Right renal pelvis (tissue), 4 donors: ENCODE measurements around the gene GPRIN1. TPM values are rescaled to one million over a fixed set of nuclear protein-coding genes. Genes with fewer than 3 reads are reported as not detected.

Experiments used
- polyA plus RNA-seq, 4 donors: library from polyadenylated mRNA; unstranded; fragments of 120-200 nt; gene quantifications; one replicate each; pipeline ENCODE4 v1.2.1, GENCODE V29; 2013; ENCODE audit not compliant: insufficient read length in 4 of 4

Gene GPRIN1
- polyA plus RNA-seq, 4 donors = 1.3 to 2.1 (median 1.8) TPM

Other genes with a start within 250 kb of the GPRIN1 start
- 100 to 1,000 TPM; 151 to 159 (median 153) TPM for gene KIAA1191, start 248.4 kb downstream of the GPRIN1 start, polyA plus RNA-seq
- 10 to 100 TPM; 11.1 to 13.1 (median 12.3) TPM for gene ARL10, start 244.7 kb downstream of the GPRIN1 start, polyA plus RNA-seq
- gene NOP16, start 221.6 kb downstream of the GPRIN1 start, polyA plus RNA-seq = 10 to 100 TPM; 23.5 to 28.9 (median 28.3) TPM
- 100 to 1,000 TPM; 106 to 132 (median 111) TPM for gene HIGD2A, start 221.4 kb downstream of the GPRIN1 start, polyA plus RNA-seq
- gene CLTB, start 193.6 kb downstream of the GPRIN1 start, polyA plus RNA-seq = 10 to 100 TPM; 47.9 to 62.0 (median 52.4) TPM
- 10 to 100 TPM; 42.8 to 51.6 (median 50.5) TPM for gene FAF2, start 161.8 kb downstream of the GPRIN1 start, polyA plus RNA-seq
- 10 to 100 TPM; 45.5 to 63.2 (median 51.8) TPM for gene RNF44, start 72.8 kb downstream of the GPRIN1 start, polyA plus RNA-seq
- gene CDHR2, start 60.8 kb downstream of the GPRIN1 start, polyA plus RNA-seq = 10 to 100 TPM; 13.9 to 21.5 (median 18.6) TPM
- gene SNCB, start 20.4 kb upstream of the GPRIN1 start, polyA plus RNA-seq = under 1 TPM in 1 of 4 donors, not detected in 3; 0.14 TPM
- gene EIF4E1B, start 20.5 kb upstream of the GPRIN1 start, polyA plus RNA-seq = under 1 TPM in 1 of 4 donors, not detected in 3; 0.08 TPM
- gene TSPAN17, start 37.3 kb upstream of the GPRIN1 start, polyA plus RNA-seq = 10 to 100 TPM; 31.3 to 36.3 (median 33.7) TPM
- under 1 TPM; 0.11 to 0.38 (median 0.16) TPM for gene UNC5A, start 200.4 kb upstream of the GPRIN1 start, polyA plus RNA-seq